HG03520 (cell line): ENCODE measurements around the gene DNAAF1.

ENCODE experiments used
- ATAC-seq: cut with Tn5 transposase; IDR thresholded peaks from one replicate; pipeline ENCODE4 v1.9.1; 2021; ENCODE audit warnings: mild to moderate bottlenecking, moderate library complexity; ENCODE audit not compliant: unreplicated experiment

DNAAF1 gene

GRCh38 chr16:84159007-84159406 is 13.9 kb downstream of the DNAAF1 start:
- ATAC-seq: no peak

DNA sequence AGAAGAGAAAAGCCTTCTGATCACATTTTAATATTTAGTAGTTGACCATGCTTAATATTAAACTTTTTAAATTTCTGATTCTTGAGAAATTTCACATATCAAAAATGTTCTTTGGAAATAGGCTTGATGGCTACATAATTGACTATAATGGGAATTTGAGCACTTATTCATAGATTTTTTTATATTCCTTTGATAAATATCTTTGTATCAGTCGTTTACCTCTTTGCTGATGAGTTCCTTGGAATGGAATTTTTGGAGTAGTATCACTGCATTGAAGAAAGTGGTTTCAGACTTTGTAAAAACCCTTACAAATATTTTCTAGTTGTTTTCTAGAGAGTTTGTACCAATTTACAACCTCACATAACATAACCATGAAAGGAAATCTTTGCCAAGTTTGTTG is 14.7 kb downstream of the DNAAF1 start:
- no peak for ATAC-seq

GRCh38 chr16:84161037-84161436 is 15.9 kb downstream of the DNAAF1 start:
- ATAC-seq: no peak

DNA sequence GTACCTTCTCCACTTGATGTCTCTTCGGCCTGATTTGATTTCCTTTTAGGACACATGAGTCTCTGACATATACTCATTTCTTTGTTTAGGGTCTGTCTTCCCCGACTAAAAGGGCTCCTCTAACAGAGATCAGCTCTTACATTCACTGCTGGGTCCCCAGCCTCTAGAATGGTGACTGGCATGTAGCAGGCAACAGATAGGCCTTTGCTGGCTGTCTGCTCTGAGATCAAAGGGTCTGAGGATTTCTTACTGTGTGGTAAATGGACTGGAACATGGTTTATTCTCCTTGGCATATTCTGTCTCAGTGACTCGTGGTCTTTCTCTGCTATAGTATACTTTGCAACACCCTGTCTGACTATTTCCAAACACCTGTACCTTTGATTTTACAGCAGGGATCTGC is 16.7 kb downstream of the DNAAF1 start:
- ATAC-seq: no peak

- no peak for ATAC-seq
These were observed 20.6 kb downstream of the DNAAF1 start for GRCh38 chr16:84165746-84166145.

GRCh38 chr16:84166796-84167695 is 21.9 kb downstream of the DNAAF1 start:
- no peak for ATAC-seq

DNA sequence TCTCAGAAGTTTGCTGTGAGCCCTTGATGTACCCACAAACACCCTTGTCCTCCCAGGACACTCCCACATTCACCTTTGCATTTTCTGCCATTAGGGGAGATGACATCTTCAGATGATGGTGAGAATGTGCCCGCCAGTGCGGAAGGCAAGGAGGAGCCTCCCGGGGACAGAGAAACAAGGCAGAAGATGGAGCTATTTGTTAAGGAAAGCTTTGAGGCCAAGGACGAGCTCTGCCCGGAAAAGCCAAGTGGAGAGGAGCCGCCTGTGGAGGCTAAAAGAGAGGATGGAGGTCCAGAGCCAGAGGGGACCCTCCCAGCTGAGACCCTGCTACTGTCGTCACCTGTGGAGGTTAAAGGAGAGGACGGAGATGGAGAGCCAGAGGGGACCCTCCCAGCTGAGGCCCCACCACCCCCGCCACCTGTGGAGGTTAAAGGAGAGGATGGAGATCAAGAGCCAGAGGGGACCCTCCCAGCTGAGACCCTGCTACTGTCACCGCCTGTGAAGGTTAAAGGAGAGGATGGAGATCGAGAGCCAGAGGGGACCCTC is 24.7 kb downstream of the DNAAF1 start:
- ATAC-seq: no peak

DNA sequence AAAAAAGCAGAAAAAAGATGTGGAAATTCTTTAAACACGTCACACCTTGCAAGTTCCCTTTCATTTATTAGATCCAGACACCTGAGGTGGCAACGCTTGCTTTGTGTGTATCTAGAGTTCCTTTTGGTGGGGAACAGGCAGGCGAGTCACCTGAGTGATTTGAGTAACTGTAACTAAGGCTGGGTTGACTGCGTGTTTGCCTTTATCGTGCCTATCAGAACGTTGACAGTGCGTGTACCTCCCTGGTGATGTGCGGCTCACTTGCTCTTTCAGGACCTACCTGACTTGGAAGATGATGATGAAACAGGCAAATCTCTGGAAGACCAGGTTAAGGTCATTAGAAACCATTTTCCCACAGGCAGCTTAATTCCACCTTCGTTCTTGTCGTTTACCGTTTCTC is 29.3 kb downstream of the DNAAF1 start:
- no peak for ATAC-seq

- ATAC-seq: peak; percentile 70
These were observed 30.4 kb downstream of the DNAAF1 start for GRCh38 chr16:84175350-84176081.

DNA sequence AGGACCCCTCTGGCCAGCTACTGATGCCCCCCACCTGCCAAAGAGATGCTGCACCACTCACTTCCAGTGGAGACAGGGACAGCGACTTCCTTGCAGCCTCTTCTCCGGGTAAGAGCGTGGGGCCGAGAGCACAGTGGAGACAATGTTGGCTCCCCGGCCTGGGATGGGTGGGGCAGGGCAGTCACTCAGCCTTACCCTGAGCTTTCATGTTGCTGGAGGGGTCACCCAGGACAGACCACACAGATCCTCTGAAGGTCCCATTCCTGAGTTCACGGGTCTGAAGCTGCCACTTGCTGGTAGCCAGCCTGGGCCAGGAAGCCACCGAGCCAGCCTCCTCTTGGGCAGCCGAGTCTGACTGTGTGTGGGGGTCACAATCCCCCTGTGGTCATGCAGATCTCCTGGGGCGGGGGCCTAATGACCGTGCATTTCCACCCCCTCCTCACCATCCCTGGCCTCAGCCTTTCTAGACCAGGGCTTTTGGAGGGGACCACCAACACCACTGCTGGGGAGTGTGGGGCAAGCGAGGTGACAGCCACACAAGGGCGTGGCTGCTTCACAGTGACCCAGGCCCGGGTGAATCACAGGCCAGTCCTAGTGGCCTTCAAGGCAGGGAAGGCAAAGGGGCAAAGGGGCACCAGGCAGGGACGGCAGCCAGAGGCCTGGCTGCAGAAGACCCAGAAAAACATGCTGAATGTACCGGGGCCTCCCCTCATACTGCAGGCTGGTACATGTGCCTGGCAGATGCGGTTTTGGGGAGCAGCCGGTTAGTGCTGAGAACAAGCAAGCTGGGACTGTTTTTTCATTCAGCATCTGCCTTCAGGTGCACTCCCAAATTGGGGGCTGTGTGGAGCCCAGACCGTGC is 31.3 kb downstream of the DNAAF1 start:
- no peak for ATAC-seq

DNA sequence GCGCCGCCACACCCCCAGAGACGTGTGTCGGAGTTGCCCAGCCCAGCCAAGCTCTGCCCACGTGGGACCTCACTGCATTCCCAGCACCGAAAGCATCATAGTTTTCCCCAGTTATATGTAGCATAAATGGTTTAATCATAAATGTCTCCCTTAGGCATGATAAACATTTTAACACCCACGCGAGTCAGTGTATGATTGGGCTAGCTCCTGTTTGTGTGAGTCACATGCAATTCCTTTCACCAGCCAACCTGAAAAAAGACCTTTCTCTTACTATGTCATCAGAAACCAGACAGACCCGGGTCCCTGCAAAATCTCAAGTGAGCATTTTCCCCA is 32.6 kb downstream of the DNAAF1 start:
- ATAC-seq: no peak

- ATAC-seq: no peak
These were observed 33.1 kb downstream of the DNAAF1 start for GRCh38 chr16:84178146-84178765.

DNA sequence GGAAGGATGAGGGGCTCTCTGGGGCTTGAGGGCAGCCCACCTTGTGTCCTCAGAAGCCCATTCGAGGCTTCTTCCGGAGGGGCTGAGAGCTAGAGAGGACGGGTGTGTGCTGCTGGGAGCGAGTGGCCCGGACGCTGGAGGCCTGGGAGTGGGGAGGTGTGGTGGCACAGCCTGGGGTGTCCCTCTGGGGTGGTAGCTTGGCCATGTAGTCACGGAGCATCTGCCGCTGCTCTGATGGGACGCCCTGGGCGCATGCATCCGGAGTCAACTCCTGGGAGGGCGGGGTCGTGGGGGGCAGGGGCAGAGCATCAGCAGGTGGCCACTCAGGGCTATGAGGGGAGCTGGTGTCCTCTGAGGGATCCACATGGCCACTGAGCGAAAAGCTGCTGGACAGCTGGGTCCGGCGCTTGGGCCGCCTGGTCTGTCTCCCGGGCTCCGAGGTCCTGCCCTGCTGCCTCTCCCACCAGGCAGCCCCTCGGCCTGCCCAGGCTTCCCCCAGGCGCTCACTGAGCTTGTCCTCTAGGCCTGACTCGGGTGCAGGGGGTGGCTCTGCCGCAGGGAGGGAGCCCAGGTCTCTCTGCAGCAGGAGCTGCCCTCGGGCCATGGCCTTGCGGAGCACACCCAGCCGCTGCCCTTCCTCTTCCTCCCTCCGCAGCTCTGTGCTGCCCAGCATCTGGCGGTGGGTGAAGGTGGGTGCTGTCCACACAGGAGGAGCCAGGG is 33.9 kb downstream of the DNAAF1 start:
- no peak for ATAC-seq

DNA sequence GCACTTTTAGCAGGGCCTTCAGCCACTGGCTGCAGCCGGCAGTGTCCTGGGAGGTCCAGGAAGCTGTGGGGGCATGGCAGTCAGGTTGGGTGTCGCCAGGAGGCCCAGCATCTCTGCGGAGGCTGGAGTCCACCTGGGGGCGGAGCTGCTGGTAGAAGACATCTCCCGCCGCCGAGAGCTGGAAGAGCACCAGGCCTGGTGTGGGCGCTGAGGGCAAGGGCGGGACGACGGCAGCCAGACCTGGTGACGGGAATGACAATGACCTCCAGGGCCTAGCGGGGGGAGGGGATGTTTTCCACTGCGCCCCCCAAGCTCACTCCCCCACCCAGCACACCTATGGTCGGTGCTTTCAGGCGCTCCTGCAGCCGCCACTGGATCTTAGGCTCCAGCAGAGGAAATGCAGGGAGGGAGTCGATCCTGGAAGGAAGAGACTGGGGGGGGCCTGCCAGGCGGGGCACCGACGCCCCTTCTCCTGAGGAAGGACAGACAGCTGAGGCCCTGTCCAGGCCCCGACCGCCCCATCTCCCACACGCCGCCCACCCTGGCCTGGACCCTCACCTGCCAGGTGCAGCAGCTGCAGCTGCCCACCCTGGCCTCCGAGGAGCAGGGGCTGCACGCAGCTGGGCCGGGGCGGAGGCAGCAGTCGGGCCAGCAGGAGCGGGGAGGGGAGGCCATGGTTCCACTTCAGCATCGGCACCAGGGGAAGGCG is 34.7 kb downstream of the DNAAF1 start:
- ATAC-seq: no peak

DNA sequence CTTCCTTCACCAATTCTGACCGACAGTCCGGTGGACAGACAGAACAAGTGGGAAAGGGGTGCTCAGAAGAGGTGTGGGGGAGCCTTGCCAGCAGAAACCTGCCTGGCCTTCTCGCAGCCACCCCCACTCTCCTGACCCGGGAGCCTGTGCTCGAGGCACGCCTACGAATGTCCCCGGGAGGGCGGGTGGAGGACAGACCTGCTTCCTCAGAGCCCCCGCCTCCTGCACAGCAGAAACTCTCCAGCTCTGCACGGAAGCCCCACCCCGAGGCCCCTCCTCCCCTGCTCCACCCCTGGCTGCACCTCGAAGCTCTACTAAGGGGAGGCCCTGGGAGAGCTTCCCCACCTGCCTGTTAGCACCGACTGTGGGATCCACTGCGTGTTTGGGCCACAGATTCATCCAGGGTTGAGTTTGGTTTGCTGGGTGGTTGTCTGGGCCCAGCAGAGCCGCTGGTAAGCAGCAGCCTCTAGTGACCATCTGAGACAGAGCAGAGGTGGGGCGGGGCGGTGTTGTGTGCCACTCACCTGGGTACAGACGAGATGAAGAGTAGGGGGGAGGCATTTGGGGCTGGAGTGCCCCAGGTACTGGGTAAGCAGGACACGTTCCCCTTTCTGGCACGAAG is 35.5 kb downstream of the DNAAF1 start:
- ATAC-seq: no peak

DNA sequence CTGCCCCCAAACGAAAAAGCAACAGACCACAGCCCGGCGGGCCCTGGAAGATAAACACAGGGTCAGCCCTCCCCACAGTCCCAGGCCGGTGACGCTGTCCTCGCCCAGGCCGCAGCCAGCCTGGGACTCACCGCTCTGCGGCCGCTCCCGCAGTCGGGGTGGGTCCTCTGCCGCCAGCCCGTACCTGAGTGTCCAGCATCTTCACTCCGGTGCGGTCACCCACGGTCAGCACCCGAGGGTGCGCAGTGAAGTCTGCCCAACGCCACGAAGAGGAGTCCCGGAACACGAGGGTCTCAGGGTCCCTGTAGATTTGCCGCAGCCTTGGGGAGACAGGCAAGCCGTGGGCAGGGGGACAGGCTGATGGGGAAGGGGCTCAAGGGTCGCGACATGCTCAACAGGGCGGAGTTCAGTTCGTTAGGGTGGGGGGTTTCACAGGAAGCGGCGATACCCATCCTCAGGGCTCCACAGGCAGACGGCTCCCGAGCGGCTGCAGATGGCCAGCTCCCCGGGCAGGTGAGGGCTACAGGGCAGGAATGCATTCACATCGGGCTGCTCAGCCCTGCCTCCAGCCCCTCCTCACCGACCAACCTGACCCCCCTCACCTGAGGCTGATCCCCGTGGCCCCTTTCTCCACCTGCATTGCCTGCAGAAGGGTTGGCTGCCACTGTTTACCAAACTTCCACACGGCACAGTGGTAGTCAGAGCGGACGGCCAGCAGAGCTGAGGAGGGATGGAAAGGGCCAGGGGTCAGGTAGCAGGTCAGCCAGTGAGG is 36.2 kb downstream of the DNAAF1 start:
- no peak for ATAC-seq

- no peak for ATAC-seq
These were observed 37.0 kb downstream of the DNAAF1 start for GRCh38 chr16:84182104-84182503.
